MM.1S (cell line): ENCODE results near the gene KCNS3.

Experiments
- DNase-seq: peaks from one replicate; pipeline ENCODE4 v3.0.0-alpha.2; 2015
- H2AFZ ChIP-seq: fragments of 300-600 bp; sonication (generic); 2 replicates; pipeline ENCODE4 v1.6.0; 2016; ENCODE audit warnings: antibody characterized with exemption, low read length
- H3F3A ChIP-seq: fragments of 300-600 bp; sonication (generic); 2 replicates; pipeline ENCODE4 v1.6.1; 2016; ENCODE audit warnings: mild to moderate bottlenecking, antibody characterized with exemption, low read length, moderate library complexity, mixed read lengths; ENCODE audit not compliant: insufficient read depth
- H3K27ac ChIP-seq: fragments of 300-600 bp; sonication (generic); 2 replicates; pipeline ENCODE4 v1.5.1; 2016; ENCODE audit warnings: mild to moderate bottlenecking, low read length
- H3K27me3 ChIP-seq: fragments of 300-600 bp; sonication (generic); replicated peaks from 2 replicates; pipeline ENCODE4 v1.6.0; 2016; ENCODE audit warnings: low read length; ENCODE audit not compliant: insufficient read depth
- H3K36me3 ChIP-seq: fragments of 300-600 bp; sonication (generic); replicated peaks from 2 replicates; pipeline ENCODE4 v1.6.1; 2016; ENCODE audit warnings: mild to moderate bottlenecking, low read length, mixed read lengths; ENCODE audit not compliant: insufficient read depth
- H3K4me1 ChIP-seq: fragments of 300-600 bp; sonication (generic); 2 replicates; pipeline ENCODE4 v1.6.1; 2016; ENCODE audit warnings: low read length, mixed read lengths
- H3K4me2 ChIP-seq: fragments of 300-600 bp; sonication (generic); 2 replicates; pipeline ENCODE4 v1.6.0; 2016; ENCODE audit warnings: low read depth, low read length
- H3K4me3 ChIP-seq: fragments of 300-600 bp; sonication (generic); 2 replicates; pipeline ENCODE4 v1.5.1; 2016; ENCODE audit warnings: low read length, mixed read lengths
- H3K79me2 ChIP-seq: fragments of 300-600 bp; sonication (generic); 2 replicates; pipeline ENCODE4 v1.6.1; 2016; ENCODE audit warnings: mixed run types, low read length, mixed read lengths
- H3K9ac ChIP-seq: fragments of 300-600 bp; sonication (generic); 2 replicates; pipeline ENCODE4 v1.6.1; 2016; ENCODE audit warnings: low read length, mixed read lengths
- H3K9me2 ChIP-seq: fragments of 300-600 bp; sonication (generic); replicated peaks from 2 replicates; pipeline ENCODE4 v1.6.1; 2016; ENCODE audit warnings: mild to moderate bottlenecking, low read length, mixed read lengths; ENCODE audit not compliant: insufficient read depth
- H3K9me3 ChIP-seq: fragments of 300-600 bp; sonication (generic); replicated peaks from 2 replicates; pipeline ENCODE4 v1.6.1; 2016; ENCODE audit warnings: mild to moderate bottlenecking, low read length, mixed read lengths; ENCODE audit not compliant: insufficient read depth
- H4K20me1 ChIP-seq: fragments of 300-600 bp; sonication (generic); 2 replicates; pipeline ENCODE4 v1.6.1; 2016; ENCODE audit warnings: mild to moderate bottlenecking, low read length, moderate library complexity, mixed read lengths; ENCODE audit not compliant: insufficient read depth
- CTCF ChIP-seq: fragments of 300-600 bp; sonication (generic); IDR thresholded peaks from 2 replicates; pipeline ENCODE4 v1.5.1; 2016; ENCODE audit warnings: antibody characterized with exemption, low read length, mixed read lengths
- EZH2 ChIP-seq: fragments of 300-600 bp; sonication (generic); optimal IDR thresholded peaks from 2 replicates; pipeline ENCODE3; 2017; ENCODE audit warnings: low read depth, mild to moderate bottlenecking, antibody characterized with exemption, low read length, mixed read lengths
- EZH2phosphoT487 ChIP-seq: fragments of 300-600 bp; sonication (generic); IDR thresholded peaks from 2 replicates; pipeline ENCODE4 v1.6.1; 2018; ENCODE audit warnings: antibody characterized with exemption, low read length

The KCNS3 gene

GRCh38 chr2:17850151-17850550 is 28.3 kb upstream of the KCNS3 start:
- Histone ChIP-seq H3K27ac (no peak overlapping the region), H3K9ac (no peak overlapping the region), H3K9me2 (no peaks in the 10 kb centered on the region), H2AFZ (no peak overlapping the region), H3K79me2 (no peaks in the 10 kb centered on the region), H3K4me2 (no peak overlapping the region), H3K36me3 (no peaks in the 10 kb centered on the region), H3F3A (no peaks in the 10 kb centered on the region), H3K9me3 (no peaks in the 10 kb centered on the region), H3K4me3 (no peak overlapping the region), H4K20me1 (no peaks in the 10 kb centered on the region), H3K27me3 (no peaks in the 10 kb centered on the region), H3K4me1 (no peaks in the 10 kb centered on the region)
- TF ChIP-seq EZH2phosphoT487 (no peak), CTCF (no peak), EZH2 (no peak)
- no peak for DNase-seq

- no peak for TF ChIP-seq EZH2phosphoT487
- peak; percentile 89 for TF ChIP-seq CTCF
- TF ChIP-seq EZH2 = no peak
- H3K36me3 ChIP-seq = no peaks in the 10 kb centered on the region
- no peak overlapping the region for H3K9ac ChIP-seq
- no peaks in the 10 kb centered on the region for H3K4me1 ChIP-seq
- no peak overlapping the region for H3K4me3 ChIP-seq
- H3F3A ChIP-seq = no peaks in the 10 kb centered on the region
- no peak overlapping the region; the same call in 1 of the 2 replicates for H3K4me2 ChIP-seq
- H2AFZ ChIP-seq = peak overlapping the region; percentile 53
- H3K9me2 ChIP-seq = no peaks in the 10 kb centered on the region
- no peaks in the 10 kb centered on the region for H4K20me1 ChIP-seq
- no peaks in the 10 kb centered on the region for H3K79me2 ChIP-seq
- DNase-seq = peak; percentile 61
- H3K27me3 ChIP-seq = no peaks in the 10 kb centered on the region
- no peaks in the 10 kb centered on the region for H3K9me3 ChIP-seq
- no peak overlapping the region for H3K27ac ChIP-seq
Observed at GRCh38 chr2:17851731-17852585, 26.5 kb upstream of the KCNS3 start.

- Histone ChIP-seq H4K20me1 (no peaks in the 10 kb centered on the region), H3K4me2 (no peak overlapping the region), H3K36me3 (no peaks in the 10 kb centered on the region), H3K79me2 (no peaks in the 10 kb centered on the region), H3K4me3 (no peak overlapping the region), H3K27ac (no peak overlapping the region), H3K27me3 (no peaks in the 10 kb centered on the region), H3K9ac (no peak overlapping the region), H3K4me1 (no peaks in the 10 kb centered on the region), H2AFZ (no peak overlapping the region), H3K9me2 (no peaks in the 10 kb centered on the region), H3F3A (no peaks in the 10 kb centered on the region), H3K9me3 (no peaks in the 10 kb centered on the region)
- DNase-seq = no peak
- TF ChIP-seq CTCF (no peak), EZH2 (no peak), EZH2phosphoT487 (no peak)
Observed at GRCh38 chr2:17853799-17854198, 24.7 kb upstream of the KCNS3 start.
